ENCODE measurements around the gene MBD3L2.
"Not testable (repeated sequence)": the region's sequence is repeated elsewhere in the genome, so short reads cannot be mapped to it uniquely, and the experiment has no call there.

MBD3L2 gene

DNA sequence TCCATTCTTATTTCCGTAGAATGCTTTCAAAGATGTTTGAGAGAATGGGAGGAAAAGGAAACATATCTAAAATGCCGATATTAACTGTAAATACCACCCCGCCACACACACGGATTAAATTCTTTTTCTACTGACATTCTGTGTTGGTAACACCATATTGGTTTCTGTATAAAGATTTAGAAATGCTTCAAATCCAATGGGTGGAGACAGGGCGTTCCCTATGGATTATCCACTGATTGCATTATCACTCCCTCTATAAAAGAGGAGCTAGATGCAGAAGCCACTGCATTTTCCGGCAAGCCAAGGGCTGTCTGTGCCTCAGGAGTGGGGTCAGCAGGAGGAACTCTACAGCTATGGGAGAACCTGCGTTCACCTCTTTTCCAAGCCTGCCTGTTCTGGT is at the start of gene MBD3L2:
Gene MBD3L2, plus strand, starts transcription at position 301 of the 400 bp plus-strand sequence. Its CDS starts 53 bp downstream, at position 354.
- DNase-seq = not testable (repeated sequence)

DNA sequence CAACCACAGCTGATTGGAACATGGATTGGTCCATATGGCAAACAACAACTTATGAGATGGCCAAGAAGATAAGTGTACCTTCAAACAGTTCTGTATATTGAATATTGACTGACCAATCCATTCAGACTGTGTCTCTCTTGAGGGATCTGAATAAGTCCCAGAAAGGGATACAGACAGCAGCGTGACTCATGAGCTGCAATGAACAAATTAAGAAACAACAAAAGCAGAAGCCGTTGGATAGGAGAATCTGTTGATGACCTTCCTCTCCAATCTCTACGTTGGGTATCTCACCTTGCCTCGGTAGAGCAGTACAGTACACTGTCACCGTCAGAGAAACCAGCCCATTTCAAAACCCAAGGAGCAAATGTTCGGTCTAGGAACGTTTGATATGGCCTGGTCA is 49.2 kb upstream of the MBD3L2 start:
- DNase-seq = no peak

DNA sequence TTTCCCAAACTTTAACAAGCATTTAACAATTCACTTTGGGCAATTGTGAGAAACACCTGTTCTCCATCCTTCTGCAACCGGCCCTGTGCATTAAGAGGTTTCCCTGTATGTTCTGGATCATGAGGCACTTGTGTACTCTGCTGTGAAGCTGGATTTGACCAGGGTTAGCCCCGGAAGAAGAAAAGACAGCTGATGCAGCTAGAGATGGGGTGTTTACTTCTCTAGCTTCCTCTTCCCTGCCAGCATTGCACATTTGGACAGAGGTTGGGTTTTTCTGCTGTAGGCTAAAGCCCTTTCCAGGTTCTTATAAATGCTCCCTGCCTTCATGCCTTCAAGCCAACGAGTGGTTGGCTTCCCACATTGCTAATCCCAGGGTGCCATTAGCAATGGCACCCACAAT is 48.8 kb upstream of the MBD3L2 start:
- no peak for DNase-seq

DNA sequence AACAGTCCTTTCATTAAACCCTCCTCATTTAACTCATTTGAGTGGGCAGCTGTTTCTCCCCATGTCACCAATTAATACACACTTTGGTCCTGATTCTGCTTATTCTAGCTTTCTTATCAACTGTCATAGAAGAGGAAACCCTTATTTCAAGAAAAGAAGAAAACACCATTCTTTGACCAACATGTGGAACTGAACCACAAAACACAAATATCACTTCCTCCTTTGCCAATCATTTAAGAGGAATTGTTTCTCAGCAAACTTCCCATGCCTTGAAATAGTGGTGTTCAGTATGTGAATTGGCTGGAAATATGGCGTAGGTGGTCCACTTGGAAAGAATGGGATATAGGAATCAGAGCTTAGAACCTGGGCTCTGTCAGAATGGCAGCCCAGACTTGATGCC is 48.3 kb upstream of the MBD3L2 start:
- DNase-seq = no peak

DNA sequence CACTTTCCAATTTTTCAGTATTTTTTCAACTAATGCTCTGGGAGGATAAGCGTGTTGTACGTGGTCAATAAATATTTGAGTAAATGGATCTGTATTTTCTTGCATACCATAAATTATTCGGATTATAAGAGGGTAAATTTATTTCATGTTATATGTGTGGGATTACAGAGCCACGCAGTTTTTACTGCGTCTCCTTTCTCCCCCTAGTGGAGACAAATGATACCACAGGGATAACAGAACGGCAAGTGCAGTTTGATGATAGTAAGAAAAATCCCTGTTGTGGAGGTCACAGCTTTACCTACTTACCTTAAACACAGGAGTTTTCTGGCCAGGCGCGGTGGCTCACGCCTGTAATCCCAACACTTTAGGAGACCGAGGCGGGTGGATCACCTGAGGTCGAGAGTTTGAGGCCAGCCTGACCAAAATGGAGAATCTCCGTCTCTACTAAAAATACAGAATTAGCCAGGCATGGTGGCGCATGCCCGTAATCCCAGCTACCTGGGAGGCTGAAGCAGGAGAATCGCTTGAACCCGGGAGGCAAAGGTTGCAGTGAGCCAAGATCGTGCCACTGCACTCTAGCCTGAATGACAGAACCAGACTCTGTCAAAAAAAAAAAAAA is 44.7 kb upstream of the MBD3L2 start:
- no peak for DNase-seq

DNA sequence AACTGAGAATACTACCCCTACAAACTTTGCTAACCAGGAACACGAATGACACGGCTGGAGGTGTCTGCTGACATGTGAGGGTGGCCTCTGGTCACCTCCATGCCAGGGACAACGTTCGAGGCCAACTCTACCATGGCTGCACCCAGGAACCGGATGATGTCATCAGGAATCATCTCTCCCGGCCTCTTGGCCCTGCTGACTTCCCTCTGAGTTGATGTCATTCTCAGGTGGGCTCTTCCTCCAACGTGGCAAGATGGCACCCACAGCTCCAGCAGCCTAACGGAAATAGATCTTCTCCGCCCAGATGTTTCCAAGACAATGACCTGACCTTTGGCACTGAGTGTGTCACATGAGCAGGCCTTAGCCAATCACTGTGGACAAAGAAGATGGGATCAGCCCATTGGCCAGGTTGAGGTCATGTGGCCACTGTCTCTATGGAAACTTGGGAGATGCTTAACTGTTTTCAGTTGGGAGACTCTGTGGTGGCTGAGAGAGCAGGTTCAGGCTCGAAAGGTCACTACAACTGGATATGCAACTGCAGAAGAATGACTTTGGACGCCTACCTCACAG is 42.9 kb upstream of the MBD3L2 start:
- no peak for DNase-seq

DNA sequence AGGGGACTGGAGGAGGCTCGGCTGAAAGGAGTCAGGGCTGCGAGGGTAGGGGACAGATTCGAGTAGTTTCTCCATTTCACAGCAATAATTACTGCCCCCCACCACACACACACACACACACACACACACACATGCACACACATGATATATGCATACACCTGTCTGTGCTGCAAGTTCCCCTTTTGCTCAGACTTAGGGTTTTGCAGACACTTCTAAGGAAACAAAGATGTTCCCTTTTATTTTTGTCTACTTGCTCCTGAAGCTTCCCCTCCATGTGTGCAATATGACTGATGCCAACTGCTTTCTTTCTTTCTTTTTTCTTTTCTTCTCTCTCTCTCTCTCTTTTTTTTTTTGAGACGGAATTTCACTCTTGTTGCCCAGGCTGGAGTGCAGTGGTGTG is 41.3 kb upstream of the MBD3L2 start:
- DNase-seq = no peak

DNA sequence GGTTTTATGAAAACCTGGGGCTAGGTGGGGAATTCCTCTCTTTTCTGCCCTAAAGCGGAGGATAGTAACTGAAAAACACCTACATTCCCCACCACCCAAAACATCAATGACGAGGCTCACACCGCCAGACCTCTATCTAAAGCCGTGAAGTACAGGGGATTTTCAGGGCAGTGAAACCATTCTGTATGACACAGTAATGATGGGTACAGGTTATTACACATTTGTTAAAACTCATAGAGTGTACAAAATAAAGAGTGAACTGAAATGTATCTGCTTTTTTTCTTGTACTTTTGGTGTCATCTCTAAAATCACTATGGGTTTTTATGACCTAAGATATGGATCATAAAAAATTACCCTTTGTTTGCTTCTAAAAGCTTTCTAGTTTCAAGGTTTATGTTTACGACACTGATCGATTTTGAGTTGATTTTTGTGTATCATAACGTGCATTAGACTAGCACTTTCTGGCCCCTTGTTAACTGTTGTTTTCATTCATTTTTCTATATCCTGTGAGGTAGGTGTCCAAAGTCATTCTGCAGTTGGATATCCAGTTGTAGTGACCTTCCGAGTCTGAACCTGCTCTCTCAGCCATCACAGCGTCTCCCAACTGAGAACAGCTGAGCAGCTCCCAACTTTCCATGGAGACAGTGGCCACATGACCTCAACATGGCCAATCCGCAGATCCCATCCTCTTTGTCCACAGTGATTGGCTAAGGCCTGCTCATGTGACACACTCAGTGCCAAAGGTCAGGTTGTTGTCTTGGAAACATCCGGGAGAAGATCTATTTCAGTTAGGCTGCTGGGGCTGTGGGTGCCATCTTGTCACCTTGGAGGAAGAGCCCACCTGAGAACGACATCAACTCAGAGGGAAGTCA is 38.2 kb upstream of the MBD3L2 start:
- no peak for DNase-seq

DNA sequence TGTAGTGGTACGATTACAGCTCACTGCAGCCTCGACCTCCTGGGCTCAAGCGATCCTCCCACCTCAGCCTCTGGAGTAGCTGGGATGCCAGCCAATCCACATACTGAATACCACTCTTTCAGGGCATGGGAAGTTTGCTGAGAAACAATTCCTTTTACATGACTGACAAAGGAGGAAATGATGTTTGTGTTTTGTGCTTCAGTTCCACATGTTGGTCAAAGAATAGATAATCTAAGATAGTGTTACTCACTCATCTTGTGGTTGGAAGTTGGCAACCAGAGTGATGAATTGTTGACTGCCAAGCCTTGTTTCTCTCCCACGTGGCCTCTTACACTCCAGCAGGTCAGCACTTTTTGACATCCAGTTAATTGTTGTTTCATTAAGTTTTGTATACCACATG is 35.4 kb upstream of the MBD3L2 start:
- DNase-seq = no peak

DNA sequence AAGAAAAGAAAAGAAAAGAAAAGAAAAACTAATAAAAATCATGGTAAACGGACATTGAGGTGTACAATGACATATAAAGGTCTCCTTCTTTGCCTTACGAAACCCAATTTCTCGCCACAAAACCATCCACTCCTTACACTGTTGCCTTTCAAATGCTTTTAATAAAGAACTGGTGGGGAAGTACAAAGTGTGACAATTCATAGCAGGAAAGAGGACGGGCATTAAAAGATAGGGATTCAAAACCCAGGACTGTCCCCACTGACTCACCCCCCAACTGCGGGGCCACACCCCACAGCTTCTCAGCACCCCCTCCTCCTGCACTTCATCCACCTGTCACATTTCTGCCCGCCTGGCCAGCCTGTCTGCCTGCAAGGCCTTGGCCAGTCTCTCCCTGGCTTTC is 30.3 kb upstream of the MBD3L2 start:
- DNase-seq = no peak

DNA sequence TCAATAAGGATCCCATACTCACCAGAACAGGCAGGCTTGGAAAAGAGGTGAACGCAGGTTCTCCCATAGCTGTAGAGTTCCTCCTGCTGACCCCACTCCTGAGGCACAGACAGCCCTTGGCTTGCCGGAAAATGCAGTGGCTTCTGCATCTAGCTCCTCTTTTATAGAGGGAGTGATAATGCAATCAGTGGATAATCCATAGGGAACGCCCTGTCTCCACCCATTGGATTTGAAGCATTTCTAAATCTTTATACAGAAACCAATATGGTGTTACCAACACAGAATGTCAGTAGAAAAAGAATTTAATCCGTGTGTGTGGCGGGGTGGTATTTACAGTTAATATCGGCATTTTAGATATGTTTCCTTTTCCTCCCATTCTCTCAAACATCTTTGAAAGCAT is 27.8 kb upstream of the MBD3L2 start, which contains the start of gene MBD3L2B:
Gene MBD3L2B, minus strand, starts transcription at position 101 of the 400 bp plus-strand sequence. Its CDS starts 34 bp downstream, at position 67.
- not testable (repeated sequence) for DNase-seq

DNA sequence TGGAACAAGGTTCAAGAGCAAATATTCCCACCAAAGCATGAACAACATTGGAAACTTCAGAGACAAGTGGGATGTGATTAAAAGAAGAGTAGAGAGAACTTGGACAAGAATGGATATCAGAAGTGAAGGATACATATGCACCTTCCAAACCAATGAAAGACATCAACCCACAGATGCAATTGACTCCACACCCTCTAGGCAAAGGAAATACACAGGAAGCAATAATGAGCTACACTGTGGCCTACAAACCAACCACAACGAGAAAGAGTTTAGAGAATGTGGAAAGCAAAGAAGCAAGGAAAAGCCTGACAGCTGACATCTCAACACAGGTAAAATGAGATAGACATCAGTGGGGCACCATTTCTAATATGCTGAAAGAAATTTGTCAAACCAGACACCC is 20.3 kb upstream of the MBD3L2 start:
- DNase-seq = not testable (repeated sequence)

DNA sequence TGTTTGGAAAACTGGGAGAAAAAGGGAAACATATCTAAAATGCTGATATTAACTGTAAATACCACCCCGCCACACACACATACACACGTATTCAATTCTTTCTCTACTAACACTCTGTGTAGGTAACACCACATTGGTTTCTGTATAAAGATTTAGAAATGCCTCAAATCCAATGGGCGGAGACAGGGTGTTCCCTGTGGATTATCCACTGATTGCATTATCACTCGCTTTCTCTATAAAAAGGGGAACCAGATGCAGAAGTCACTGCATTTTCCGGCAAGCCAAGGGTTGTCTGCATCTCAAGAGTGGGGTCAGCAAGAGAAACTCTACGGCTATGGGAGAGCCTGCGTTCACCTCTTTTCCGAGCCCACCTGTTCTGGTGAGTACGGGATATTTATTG is 18.8 kb upstream of the MBD3L2 start, which contains the start of gene MBD3L5:
Gene MBD3L5, plus strand, starts transcription at position 301 of the 400 bp plus-strand sequence. Its CDS starts 34 bp downstream, at position 335.
- not testable (repeated sequence) for DNase-seq

DNA sequence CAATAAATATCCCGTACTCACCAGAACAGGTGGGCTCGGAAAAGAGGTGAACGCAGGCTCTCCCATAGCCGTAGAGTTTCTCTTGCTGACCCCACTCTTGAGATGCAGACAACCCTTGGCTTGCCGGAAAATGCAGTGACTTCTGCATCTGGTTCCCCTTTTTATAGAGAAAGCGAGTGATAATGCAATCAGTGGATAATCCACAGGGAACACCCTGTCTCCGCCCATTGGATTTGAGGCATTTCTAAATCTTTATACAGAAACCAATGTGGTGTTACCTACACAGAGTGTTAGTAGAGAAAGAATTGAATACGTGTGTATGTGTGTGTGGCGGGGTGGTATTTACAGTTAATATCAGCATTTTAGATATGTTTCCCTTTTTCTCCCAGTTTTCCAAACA is 9.0 kb upstream of the MBD3L2 start, which contains the start of gene MBD3L4:
Gene MBD3L4, minus strand, starts transcription at position 101 of the 400 bp plus-strand sequence. Its CDS starts 35 bp downstream, at position 66.
- not testable (repeated sequence) for DNase-seq

DNA sequence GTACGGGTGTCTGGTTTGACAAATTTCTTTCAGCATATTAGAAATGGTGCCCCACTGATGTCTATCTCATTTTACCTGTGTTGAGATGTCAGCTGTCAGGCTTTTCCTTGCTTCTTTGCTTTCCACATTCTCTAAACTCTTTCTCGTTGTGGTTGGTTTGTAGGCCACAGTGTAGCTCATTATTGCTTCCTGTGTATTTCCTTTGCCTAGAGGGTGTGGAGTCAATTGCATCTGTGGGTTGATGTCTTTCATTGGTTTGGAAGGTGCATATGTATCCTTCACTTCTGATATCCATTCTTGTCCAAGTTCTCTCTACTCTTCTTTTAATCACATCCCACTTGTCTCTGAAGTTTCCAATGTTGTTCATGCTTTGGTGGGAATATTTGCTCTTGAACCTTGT is 7.6 kb upstream of the MBD3L2 start:
- not testable (repeated sequence) for DNase-seq

DNA sequence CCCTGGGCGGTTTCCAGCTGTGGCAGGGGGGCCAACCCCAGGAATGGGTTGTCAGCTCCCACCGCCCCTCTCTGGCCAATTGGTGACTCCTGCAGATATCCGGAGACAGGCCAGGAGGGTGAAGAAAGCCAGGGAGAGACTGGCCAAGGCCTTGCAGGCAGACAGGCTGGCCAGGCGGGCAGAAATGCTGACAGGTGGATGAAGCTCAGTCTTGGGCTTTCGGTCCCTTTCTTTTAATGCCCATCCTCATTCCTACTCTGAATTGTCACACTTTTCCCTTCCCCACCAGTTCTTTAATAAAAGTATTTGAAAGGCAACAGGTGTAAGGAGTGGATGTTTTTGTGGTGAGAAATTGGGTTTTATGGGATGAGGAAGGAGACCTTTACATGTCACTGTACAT is 2.3 kb downstream of the MBD3L2 start:
- not testable (repeated sequence) for DNase-seq

DNA sequence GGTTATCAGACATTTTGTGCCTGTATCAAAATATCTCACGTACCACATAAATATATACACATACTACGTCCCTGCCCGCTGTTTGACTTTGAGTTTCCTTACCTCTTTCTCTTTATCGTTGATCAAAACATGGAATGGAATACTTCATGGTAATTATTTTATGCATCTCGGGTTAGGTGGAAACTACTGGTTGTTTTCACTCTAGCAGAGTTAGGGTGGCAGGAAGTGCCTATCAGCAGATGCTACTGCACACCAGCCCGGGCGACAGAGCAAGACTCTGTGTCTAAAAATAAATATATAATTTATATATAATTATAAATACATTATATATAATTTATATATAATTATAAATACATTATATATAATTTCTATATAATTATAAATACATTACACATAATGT is 3.8 kb downstream of the MBD3L2 start:
- DNase-seq = not testable (repeated sequence)

DNA sequence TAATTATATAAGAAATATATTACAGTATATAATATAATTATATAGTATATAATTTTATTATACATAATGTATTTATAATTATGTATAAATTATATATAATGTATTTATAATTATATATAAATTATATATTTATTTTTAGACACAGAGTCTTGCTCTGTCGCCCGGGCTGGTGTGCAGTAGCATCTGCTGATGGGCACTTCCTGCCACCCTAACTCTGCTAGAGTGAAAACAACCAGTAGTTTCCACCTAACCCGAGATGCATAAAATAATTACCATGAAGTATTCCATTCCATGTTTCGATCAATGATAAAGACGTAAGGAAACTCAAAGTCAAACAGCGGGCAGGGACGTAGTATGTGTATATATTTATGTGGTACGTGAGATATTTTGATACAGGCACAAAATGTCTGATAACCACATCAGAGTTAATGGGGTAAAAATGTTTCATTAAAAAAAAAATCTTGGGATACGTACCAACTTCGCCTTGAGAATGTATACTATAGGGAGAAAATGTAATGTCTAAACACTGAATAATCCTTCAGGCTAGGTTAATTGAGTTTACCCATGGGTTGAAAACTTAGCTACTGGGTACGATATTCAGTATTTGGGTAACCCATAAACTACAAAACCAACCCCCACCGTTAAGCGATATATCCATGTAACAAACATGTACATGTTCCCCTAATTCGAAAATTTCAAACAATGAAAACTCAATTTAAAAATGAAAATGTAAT is 5.7 kb downstream of the MBD3L2 start:
- DNase-seq = not testable (repeated sequence)

DNA sequence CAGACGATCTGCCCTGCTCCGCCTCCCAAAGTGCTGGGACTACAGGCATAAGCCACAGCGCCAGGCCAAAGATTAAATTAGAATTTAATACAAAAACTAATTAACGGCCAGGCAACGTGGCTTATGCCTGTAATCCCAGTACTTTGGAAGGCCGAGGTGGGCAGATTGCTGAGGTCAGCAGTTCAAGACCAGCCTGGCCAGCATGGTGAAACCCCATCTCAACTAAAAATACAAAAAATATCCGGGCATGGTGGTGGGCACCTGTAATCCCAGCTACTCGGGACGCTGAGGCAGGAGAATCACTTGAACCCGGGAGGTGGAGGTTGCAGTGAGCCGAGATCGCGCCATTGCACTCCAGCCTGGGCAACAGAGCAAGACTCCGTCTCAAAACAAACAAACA is 6.6 kb downstream of the MBD3L2 start:
- DNase-seq = not testable (repeated sequence)

DNA sequence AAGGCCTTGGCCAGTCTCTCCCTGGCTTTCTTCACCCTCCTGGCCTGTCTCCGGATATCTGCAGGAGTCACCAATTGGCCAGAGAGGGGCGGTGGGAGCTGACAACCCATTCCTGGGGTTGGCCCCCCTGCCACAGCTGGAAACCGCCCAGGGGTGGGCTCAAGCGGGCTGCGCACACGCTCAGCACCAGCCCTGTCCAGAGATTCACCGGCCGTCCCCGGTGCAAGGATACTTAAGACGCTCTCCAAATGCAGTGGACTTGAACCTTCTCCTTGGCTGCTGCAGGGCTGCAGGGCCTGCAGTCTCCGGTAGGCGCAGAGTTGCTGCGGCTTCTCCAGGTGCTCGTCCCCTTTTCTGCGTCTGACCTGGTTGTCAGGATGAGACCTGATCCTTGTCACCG is 7.2 kb downstream of the MBD3L2 start:
- DNase-seq = not testable (repeated sequence)

DNA sequence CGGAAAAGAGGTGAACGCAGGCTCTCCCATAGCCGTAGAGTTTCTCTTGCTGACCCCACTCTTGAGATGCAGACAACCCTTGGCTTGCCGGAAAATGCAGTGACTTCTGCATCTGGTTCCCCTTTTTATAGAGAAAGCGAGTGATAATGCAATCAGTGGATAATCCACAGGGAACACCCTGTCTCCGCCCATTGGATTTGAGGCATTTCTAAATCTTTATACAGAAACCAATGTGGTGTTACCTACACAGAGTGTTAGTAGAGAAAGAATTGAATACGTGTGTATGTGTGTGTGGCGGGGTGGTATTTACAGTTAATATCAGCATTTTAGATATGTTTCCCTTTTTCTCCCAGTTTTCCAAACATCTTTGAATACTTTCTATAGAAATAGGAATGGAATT is 9.5 kb downstream of the MBD3L2 start, which contains the start of gene MBD3L3:
Gene MBD3L3, minus strand, starts transcription at position 101 of the 400 bp plus-strand sequence. Its CDS starts 71 bp downstream, at position 30.
- DNase-seq = not testable (repeated sequence)

DNA sequence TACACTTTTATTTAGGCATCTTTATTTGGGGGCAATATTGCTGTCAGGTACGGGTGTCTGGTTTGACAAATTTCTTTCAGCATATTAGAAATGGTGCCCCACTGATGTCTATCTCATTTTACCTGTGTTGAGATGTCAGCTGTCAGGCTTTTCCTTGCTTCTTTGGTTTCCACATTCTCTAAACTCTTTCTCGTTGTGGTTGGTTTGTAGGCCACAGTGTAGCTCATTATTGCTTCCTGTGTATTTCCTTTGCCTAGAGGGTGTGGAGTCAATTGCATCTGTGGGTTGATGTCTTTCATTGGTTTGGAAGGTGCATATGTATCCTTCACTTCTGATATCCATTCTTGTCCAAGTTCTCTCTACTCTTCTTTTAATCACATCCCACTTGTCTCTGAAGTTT is 10.9 kb downstream of the MBD3L2 start:
- DNase-seq = not testable (repeated sequence)

DNA sequence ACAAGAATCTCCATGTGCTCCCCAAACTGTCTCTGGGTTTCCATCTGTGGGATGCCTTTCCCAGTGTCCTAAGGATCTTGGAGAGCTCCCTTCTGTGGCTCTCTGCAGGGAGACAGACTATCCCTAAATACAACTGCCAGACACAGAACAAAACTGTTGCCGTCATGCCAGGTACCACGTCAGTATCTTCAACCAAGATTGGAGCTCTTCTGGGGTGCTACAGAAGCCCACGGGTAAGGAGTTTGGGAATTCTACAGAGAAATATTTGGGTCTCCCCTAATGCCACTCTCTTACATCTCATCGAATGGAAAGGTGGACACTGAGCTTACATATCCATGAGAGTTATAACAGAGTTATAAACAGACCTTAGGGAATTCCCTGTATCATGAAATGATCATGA is 14.2 kb downstream of the MBD3L2 start:
- no peak for DNase-seq
